ENCODE data around the gene HDAC9.
A peak's percentile ranks its signal among the peaks of the same experiment; 100 is the strongest.
"Not testable (repeated sequence)": the region's sequence is repeated elsewhere in the genome, so short reads cannot be mapped to it uniquely, and the experiment has no call there.

HDAC9 gene

GRCh38 chr7:18990700-18991099, 495.2 kb downstream of the HDAC9 start:
- DNase-seq: not testable (repeated sequence)

GRCh38 chr7:18993933-18994668, 498.6 kb downstream of the HDAC9 start:
- no peak for DNase-seq

GRCh38 chr7:18995270-18995671, 499.7 kb downstream of the HDAC9 start:
- no peak for DNase-seq

GRCh38 chr7:18995811-18996426, 500.4 kb downstream of the HDAC9 start:
- DNase-seq: no peak

- no peak for DNase-seq
Measured at GRCh38 chr7:18996583-18996982, 501.0 kb downstream of the HDAC9 start.

- DNase-seq: no peak
Measured at GRCh38 chr7:18997477-18998150, 502.1 kb downstream of the HDAC9 start.

GRCh38 chr7:19000410-19000809, 504.9 kb downstream of the HDAC9 start:
- no peak for DNase-seq

GRCh38 chr7:19001854-19002253, 506.3 kb downstream of the HDAC9 start:
- no peak for DNase-seq

GRCh38 chr7:19009241-19009935, 513.8 kb downstream of the HDAC9 start:
- DNase-seq: no peak

GRCh38 chr7:19009936-19010280, 514.4 kb downstream of the HDAC9 start:
- no peak for DNase-seq

- no peak for DNase-seq
Measured at GRCh38 chr7:19011212-19011611, 515.7 kb downstream of the HDAC9 start.

- DNase-seq: no peak
Measured at GRCh38 chr7:19015098-19015497, 519.5 kb downstream of the HDAC9 start.

GRCh38 chr7:19016140-19016539, 520.6 kb downstream of the HDAC9 start:
- no peak for DNase-seq

- no peak for DNase-seq
Measured at GRCh38 chr7:19017374-19017773, 521.8 kb downstream of the HDAC9 start.

- no peak for DNase-seq
Measured at GRCh38 chr7:19020062-19020461, 524.5 kb downstream of the HDAC9 start.

GRCh38 chr7:19020711-19021110, 525.2 kb downstream of the HDAC9 start:
- no peak for DNase-seq

- DNase-seq: no peak
Measured at GRCh38 chr7:19023477-19023876, 527.9 kb downstream of the HDAC9 start.

- DNase-seq: no peak
Measured at GRCh38 chr7:19024261-19024660, 528.7 kb downstream of the HDAC9 start.

- DNase-seq: no peak
Measured at GRCh38 chr7:19026888-19027287, 531.3 kb downstream of the HDAC9 start.

- no peak for DNase-seq
Measured at GRCh38 chr7:19030281-19030680, 534.7 kb downstream of the HDAC9 start.

GRCh38 chr7:19032942-19033341, 537.4 kb downstream of the HDAC9 start:
- DNase-seq: not testable (repeated sequence)

- DNase-seq: peak; percentile 3
Measured at GRCh38 chr7:19051767-19052375, 556.3 kb downstream of the HDAC9 start.
